ENCODE results near the gene SCRN2. TPM values are rescaled to one million over a fixed set of nuclear protein-coding genes. Genes with fewer than 3 reads are reported as not detected.

SCRN2 gene
- total and polyA plus RNA-seq, 2 donors (not counting 3 experiments of a cell fraction or from before 2014, with no cell fraction given): 31.7 to 48.9 TPM

- H3K79me2 ChIP-seq (ENCODE audit: control insufficient read depth, insufficient read depth, low read length): no peaks in the 10 kb centered on the region
- no peaks in the 10 kb centered on the region for H3K9me1 ChIP-seq (replicated peaks; ENCODE audit: control insufficient read depth, extremely low read depth, insufficient read depth, low read length)
- no peak overlapping the region for H3K9ac ChIP-seq (replicated peaks; ENCODE audit: extremely low read depth, insufficient read depth, low read length)
- no peak for TF ChIP-seq MAX (IDR thresholded peaks at IDR 0.05; ENCODE audit: insufficient read depth, insufficient read length)
- no peak for TF ChIP-seq POLR2AphosphoS5 (IDR thresholded peaks at IDR 0.05; ENCODE audit: insufficient read depth, low read depth, low read length)
- no peak for TF ChIP-seq EZH2 (IDR thresholded peaks at IDR 0.05; ENCODE audit: borderline replicate concordance, low read depth, low read length, severe bottlenecking)
- TF ChIP-seq GATA2 (IDR thresholded peaks at IDR 0.05; ENCODE audit: insufficient read depth, insufficient read length, low read depth, low read length): no peak
- TF ChIP-seq FOS (IDR thresholded peaks at IDR 0.05; ENCODE audit: borderline replicate concordance, insufficient read depth, low read length): no peak
- TF ChIP-seq JUN (IDR thresholded peaks at IDR 0.05; ENCODE audit: borderline replicate concordance, insufficient read depth, insufficient read length, low read depth): no peak
- no peak for TF ChIP-seq POLR2A (IDR thresholded peaks at IDR 0.05; ENCODE audit: low read depth, low read length)
- TF ChIP-seq CTCF (IDR thresholded peaks at IDR 0.05; ENCODE audit: extremely low read depth in 1 of 2, insufficient read depth in 1 of 2, low read depth in 1 of 2, low read length in 2 of 2): no peak
- TF ChIP-seq MYC (IDR thresholded peaks at IDR 0.05; ENCODE audit: low read depth, low read length): no peak
- dilution Hi-C loops (cut with MboI; ENCODE audit: extremely low pct_ligation_motif_present, low sequenced_read_pairs): no loop called here
- ChIA-PET POLR2A (no interaction called here), CTCF (interaction anchor here (3.3 kb wide), 1 partner anchor 52 kb away, joined by 162 read pairs; no protein-coding TSS in a partner anchor)
- no peak overlapping the region for H3K4me3 ChIP-seq (replicated peaks in 1 of 3; ENCODE audit: insufficient read depth in 1 of 3, low read depth in 1 of 3, low read length in 3 of 3)
- no TSS peak for BruUV-seq (replicated peaks)
- intact Hi-C loops (cut with micrococcal nuclease): no loop called here
- H3K27ac ChIP-seq (ENCODE audit: insufficient read depth, low read depth, low read length): no peak overlapping the region
- H3K9me3 ChIP-seq (replicated peaks; ENCODE audit: control insufficient read depth, insufficient read depth, low read length): no peaks in the 10 kb centered on the region
- peaks cover 17% of the 10 kb centered on the region for H3K4me1 ChIP-seq (ENCODE audit: control insufficient read depth, extremely low read depth, insufficient read depth, low read length)
- no peak overlapping the region for H2AFZ ChIP-seq (ENCODE audit: low read depth, low read length)
- no peak overlapping the region for H3K4me2 ChIP-seq (ENCODE audit: insufficient read depth, low read length)
- peaks cover 0 to 4% of the 10 kb centered on the region in 2 experiments for H3K36me3 ChIP-seq (ENCODE audit: control insufficient read depth in 2 of 2, extremely low read depth in 1 of 2, insufficient read depth in 2 of 2, low read length in 2 of 2)
- H3K27me3 ChIP-seq (ENCODE audit: control insufficient read depth in 2 of 2, insufficient read depth in 2 of 2, low read length in 2 of 2): no peaks in the 10 kb centered on the region
- H4K20me1 ChIP-seq (replicated peaks; ENCODE audit: control insufficient read depth, extremely low read depth, insufficient read depth, low read length): no peaks in the 10 kb centered on the region
- DNase-seq (ENCODE audit: low read depth, low spot score) (no peak), FAIRE-seq (no peak)
Observed at GRCh38 chr17:47839071-47839470, 2.0 kb downstream of the SCRN2 start.

Data from endothelial cell of umbilical vein (primary cell).